ENCODE data around the gene AR. TPM values are rescaled to one million over a fixed set of nuclear protein-coding genes. Genes with fewer than 3 reads are reported as not detected.
A peak's percentile ranks its signal among the peaks of the same experiment; 100 is the strongest.

Gene AR
- total and polyA plus RNA-seq, 2 donors (not counting 3 experiments of a cell fraction or from before 2014, with no cell fraction given), result 9.3 to 16.0 TPM

DNA sequence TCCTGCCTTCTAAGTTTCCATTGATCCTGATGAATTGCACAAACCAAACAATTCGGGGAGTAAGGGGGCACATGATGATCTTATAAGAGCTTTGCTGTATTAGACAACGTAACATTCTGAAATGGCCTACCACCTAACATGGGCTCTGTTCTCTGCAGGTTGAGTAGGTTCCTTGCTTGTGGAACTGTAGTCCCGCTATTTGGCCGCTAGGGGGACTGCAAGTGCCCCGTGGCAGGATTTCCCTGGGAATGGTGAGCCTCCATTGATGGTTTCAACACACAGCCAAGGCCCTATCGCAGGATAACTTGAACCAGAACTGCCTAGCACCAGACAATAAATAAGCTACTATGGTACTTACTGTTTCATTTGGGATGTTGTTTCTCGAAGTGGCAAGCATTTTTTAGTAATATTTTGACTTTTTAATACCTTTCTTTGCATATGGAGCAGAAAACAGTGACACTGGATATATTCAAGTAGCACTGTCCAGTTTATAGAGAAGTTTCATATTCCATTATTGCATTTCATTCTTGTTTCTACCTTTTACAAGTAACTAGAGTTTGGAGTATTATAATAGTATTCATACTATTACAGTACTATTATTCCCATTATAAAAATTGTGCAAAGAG, 11.9 kb downstream of the AR start:
- intact Hi-C loops (cut with micrococcal nuclease) (loop anchor here (1.0 to 5.0 kb wide), 2 partner anchors 226 to 592 kb away; no protein-coding TSS in a partner anchor), dilution Hi-C loops (cut with MboI; ENCODE audit: extremely low pct_ligation_motif_present, low sequenced_read_pairs) (no loop called here)
- Histone ChIP-seq H3K36me3 (ENCODE audit: control insufficient read depth in 2 of 2, extremely low read depth in 1 of 2, insufficient read depth in 2 of 2, low read length in 2 of 2) (no peaks in the 10 kb centered on the region), H4K20me1 (replicated peaks; ENCODE audit: control insufficient read depth, extremely low read depth, insufficient read depth, low read length) (no peaks in the 10 kb centered on the region), H3K9ac (replicated peaks; ENCODE audit: extremely low read depth, insufficient read depth, low read length) (no peak overlapping the region), H3K4me1 (ENCODE audit: control insufficient read depth, extremely low read depth, insufficient read depth, low read length) (peaks cover 22% of the 10 kb centered on the region), H3K4me3 (replicated peaks in 1 of 3; ENCODE audit: insufficient read depth in 1 of 3, low read depth in 1 of 3, low read length in 3 of 3) (no peak overlapping the region), H3K4me2 (ENCODE audit: insufficient read depth, low read length) (no peak overlapping the region), H3K79me2 (ENCODE audit: control insufficient read depth, insufficient read depth, low read length) (no peaks in the 10 kb centered on the region), H3K27me3 (ENCODE audit: control insufficient read depth in 2 of 2, insufficient read depth in 2 of 2, low read length in 2 of 2) (no peaks in the 10 kb centered on the region), H3K9me3 (replicated peaks; ENCODE audit: control insufficient read depth, insufficient read depth, low read length) (no peaks in the 10 kb centered on the region), H2AFZ (ENCODE audit: low read depth, low read length) (no peak overlapping the region), H3K9me1 (replicated peaks; ENCODE audit: control insufficient read depth, extremely low read depth, insufficient read depth, low read length) (no peaks in the 10 kb centered on the region), H3K27ac (ENCODE audit: insufficient read depth, low read depth, low read length) (no peak overlapping the region)
- POLR2A ChIA-PET, result no interaction called here
- TF ChIP-seq JUN (IDR thresholded peaks at IDR 0.05; ENCODE audit: borderline replicate concordance, insufficient read depth, insufficient read length, low read depth), result no peak
- TF ChIP-seq, protein P1, sequence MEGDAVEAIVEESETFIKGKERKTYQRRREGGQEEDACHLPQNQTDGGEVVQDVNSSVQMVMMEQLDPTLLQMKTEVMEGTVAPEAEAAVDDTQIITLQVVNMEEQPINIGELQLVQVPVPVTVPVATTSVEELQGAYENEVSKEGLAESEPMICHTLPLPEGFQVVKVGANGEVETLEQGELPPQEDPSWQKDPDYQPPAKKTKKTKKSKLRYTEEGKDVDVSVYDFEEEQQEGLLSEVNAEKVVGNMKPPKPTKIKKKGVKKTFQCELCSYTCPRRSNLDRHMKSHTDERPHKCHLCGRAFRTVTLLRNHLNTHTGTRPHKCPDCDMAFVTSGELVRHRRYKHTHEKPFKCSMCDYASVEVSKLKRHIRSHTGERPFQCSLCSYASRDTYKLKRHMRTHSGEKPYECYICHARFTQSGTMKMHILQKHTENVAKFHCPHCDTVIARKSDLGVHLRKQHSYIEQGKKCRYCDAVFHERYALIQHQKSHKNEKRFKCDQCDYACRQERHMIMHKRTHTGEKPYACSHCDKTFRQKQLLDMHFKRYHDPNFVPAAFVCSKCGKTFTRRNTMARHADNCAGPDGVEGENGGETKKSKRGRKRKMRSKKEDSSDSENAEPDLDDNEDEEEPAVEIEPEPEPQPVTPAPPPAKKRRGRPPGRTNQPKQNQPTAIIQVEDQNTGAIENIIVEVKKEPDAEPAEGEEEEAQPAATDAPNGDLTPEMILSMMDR (IDR thresholded peaks at IDR 0.05; ENCODE audit: extremely low read depth in 1 of 2, insufficient read depth in 1 of 2, low read depth in 1 of 2, low read length in 2 of 2), result peak; percentile 64 to 68
- CTCF ChIA-PET, result interaction anchor here (1.3 to 2.7 kb wide), 3 partner anchors 225 to 590 kb away, joined by 4 to 18 read pairs (median 6); no protein-coding TSS in a partner anchor
- DNase-seq (ENCODE audit: low read depth, low spot score), result peak; percentile 31
- FAIRE-seq, result peak; percentile 87
- BruUV-seq (replicated peaks), result no TSS peak

GRCh38 chrX:67558267-67558666, 14.4 kb downstream of the AR start:
- CTCF ChIA-PET, result interaction anchor here (1.4 kb wide), 1 partner anchor 223 kb away, joined by 6 read pairs; no protein-coding TSS in a partner anchor
- intact Hi-C loops (cut with micrococcal nuclease) (loop anchor here (2.0 to 5.0 kb wide), 2 partner anchors 47 to 589 kb away; no protein-coding TSS in a partner anchor), dilution Hi-C loops (cut with MboI; ENCODE audit: extremely low pct_ligation_motif_present, low sequenced_read_pairs) (no loop called here)
- DNase-seq (ENCODE audit: low read depth, low spot score) (peak; percentile 30), FAIRE-seq (no peak)
- POLR2A ChIA-PET, result no interaction called here
- H3K9me3 ChIP-seq (replicated peaks; ENCODE audit: control insufficient read depth, insufficient read depth, low read length), result no peaks in the 10 kb centered on the region
- no peak overlapping the region for H3K9ac ChIP-seq (replicated peaks; ENCODE audit: extremely low read depth, insufficient read depth, low read length)
- H2AFZ ChIP-seq (ENCODE audit: low read depth, low read length), result no peak overlapping the region
- no peak for TF ChIP-seq POLR2A (IDR thresholded peaks at IDR 0.05; ENCODE audit: low read depth, low read length)
- TF ChIP-seq MYC (IDR thresholded peaks at IDR 0.05; ENCODE audit: low read depth, low read length), result no peak
- no peak for TF ChIP-seq FOS (IDR thresholded peaks at IDR 0.05; ENCODE audit: borderline replicate concordance, insufficient read depth, low read length)
- TF ChIP-seq JUN (IDR thresholded peaks at IDR 0.05; ENCODE audit: borderline replicate concordance, insufficient read depth, insufficient read length, low read depth), result no peak
- TF ChIP-seq, protein P1 (IDR thresholded peaks at IDR 0.05; ENCODE audit: extremely low read depth in 1 of 2, insufficient read depth in 1 of 2, low read depth in 1 of 2, low read length in 2 of 2), result no peak
- TF ChIP-seq EZH2 (IDR thresholded peaks at IDR 0.05; ENCODE audit: borderline replicate concordance, low read depth, low read length, severe bottlenecking), result no peak
- TF ChIP-seq, protein P2, sequence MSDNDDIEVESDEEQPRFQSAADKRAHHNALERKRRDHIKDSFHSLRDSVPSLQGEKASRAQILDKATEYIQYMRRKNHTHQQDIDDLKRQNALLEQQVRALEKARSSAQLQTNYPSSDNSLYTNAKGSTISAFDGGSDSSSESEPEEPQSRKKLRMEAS (IDR thresholded peaks at IDR 0.05; ENCODE audit: insufficient read depth, insufficient read length), result no peak
- no peak for TF ChIP-seq POLR2AphosphoS5 (IDR thresholded peaks at IDR 0.05; ENCODE audit: insufficient read depth, low read depth, low read length)
- no peak for TF ChIP-seq GATA2 (IDR thresholded peaks at IDR 0.05; ENCODE audit: insufficient read depth, insufficient read length, low read depth, low read length)
- H3K4me3 ChIP-seq (replicated peaks in 1 of 3; ENCODE audit: insufficient read depth in 1 of 3, low read depth in 1 of 3, low read length in 3 of 3), result no peak overlapping the region
- H4K20me1 ChIP-seq (replicated peaks; ENCODE audit: control insufficient read depth, extremely low read depth, insufficient read depth, low read length), result no peaks in the 10 kb centered on the region
- H3K27me3 ChIP-seq (ENCODE audit: control insufficient read depth in 2 of 2, insufficient read depth in 2 of 2, low read length in 2 of 2), result no peaks in the 10 kb centered on the region
- no TSS peak for BruUV-seq (replicated peaks)
- H3K4me2 ChIP-seq (ENCODE audit: insufficient read depth, low read length), result peak overlapping the region; percentile 58
- H3K27ac ChIP-seq (ENCODE audit: insufficient read depth, low read depth, low read length), result no peak overlapping the region
- peaks cover 22% of the 10 kb centered on the region for H3K4me1 ChIP-seq (ENCODE audit: control insufficient read depth, extremely low read depth, insufficient read depth, low read length)
- H3K9me1 ChIP-seq (replicated peaks; ENCODE audit: control insufficient read depth, extremely low read depth, insufficient read depth, low read length), result no peaks in the 10 kb centered on the region
- no peaks in the 10 kb centered on the region for H3K36me3 ChIP-seq (ENCODE audit: control insufficient read depth in 2 of 2, extremely low read depth in 1 of 2, insufficient read depth in 2 of 2, low read length in 2 of 2)
- H3K79me2 ChIP-seq (ENCODE audit: control insufficient read depth, insufficient read depth, low read length), result no peaks in the 10 kb centered on the region
